ENCODE data around the gene PHTF1.

Gene PHTF1

DNA sequence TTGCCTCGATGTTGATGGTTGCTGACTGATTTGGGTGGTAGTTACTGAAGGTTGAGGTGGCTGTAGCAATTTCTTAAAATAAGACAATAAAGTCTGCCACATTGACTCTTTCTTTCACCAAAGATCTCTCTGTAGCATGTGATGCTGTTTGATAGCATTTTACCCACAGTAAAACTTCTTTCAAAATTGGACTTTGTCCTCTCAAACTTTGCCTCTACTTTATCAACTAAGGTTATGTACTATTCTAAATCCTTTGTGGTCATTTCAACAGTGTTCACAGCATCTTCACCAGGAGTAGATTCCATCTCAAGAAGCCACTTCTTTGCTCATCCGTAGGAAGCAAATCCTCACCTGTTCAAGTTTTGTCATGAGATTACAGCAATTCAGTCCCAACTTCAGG is 93.2 kb downstream of the PHTF1 start:
- TF ChIP-seq SIN3A (IDR thresholded peaks at IDR 0.05; ENCODE audit: borderline replicate concordance, insufficient read depth, low read length): no peak
- TF ChIP-seq FOXP2 (optimal IDR thresholded peaks at IDR 0.05; ENCODE audit: borderline replicate concordance, extremely low read depth, extremely low read length, insufficient read depth): no peak
- TF ChIP-seq, protein P1, sequence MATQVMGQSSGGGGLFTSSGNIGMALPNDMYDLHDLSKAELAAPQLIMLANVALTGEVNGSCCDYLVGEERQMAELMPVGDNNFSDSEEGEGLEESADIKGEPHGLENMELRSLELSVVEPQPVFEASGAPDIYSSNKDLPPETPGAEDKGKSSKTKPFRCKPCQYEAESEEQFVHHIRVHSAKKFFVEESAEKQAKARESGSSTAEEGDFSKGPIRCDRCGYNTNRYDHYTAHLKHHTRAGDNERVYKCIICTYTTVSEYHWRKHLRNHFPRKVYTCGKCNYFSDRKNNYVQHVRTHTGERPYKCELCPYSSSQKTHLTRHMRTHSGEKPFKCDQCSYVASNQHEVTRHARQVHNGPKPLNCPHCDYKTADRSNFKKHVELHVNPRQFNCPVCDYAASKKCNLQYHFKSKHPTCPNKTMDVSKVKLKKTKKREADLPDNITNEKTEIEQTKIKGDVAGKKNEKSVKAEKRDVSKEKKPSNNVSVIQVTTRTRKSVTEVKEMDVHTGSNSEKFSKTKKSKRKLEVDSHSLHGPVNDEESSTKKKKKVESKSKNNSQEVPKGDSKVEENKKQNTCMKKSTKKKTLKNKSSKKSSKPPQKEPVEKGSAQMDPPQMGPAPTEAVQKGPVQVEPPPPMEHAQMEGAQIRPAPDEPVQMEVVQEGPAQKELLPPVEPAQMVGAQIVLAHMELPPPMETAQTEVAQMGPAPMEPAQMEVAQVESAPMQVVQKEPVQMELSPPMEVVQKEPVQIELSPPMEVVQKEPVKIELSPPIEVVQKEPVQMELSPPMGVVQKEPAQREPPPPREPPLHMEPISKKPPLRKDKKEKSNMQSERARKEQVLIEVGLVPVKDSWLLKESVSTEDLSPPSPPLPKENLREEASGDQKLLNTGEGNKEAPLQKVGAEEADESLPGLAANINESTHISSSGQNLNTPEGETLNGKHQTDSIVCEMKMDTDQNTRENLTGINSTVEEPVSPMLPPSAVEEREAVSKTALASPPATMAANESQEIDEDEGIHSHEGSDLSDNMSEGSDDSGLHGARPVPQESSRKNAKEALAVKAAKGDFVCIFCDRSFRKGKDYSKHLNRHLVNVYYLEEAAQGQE (IDR thresholded peaks at IDR 0.05; ENCODE audit: insufficient read depth in 1 of 2, low read depth in 2 of 2, low read length in 2 of 2): no peak
- TF ChIP-seq TAF1 (IDR thresholded peaks at IDR 0.05; ENCODE audit: borderline replicate concordance, insufficient read depth, low read length): no peak
- TF ChIP-seq POLR2AphosphoS5 (IDR thresholded peaks at IDR 0.05; ENCODE audit: low read depth, low read length): no peak

DNA sequence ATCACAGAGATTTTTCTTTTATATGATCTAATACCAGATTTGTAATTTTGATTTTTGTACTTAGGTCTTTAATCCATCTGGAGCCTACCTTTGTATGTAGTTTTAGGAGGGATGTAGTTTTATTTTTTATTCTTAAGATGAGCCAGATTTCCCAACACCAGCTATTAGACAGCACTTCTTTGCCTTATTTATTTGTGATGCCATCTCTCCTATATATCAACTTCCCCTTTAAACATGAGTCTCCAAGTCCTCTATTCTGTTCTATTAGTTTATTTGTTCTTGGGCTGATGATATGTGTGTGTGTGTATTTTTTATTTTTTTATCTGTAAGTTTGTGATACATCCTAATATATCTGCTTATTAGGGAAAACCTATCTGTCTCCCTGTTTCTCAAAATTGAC is 94.2 kb downstream of the PHTF1 start:
- TF ChIP-seq SIN3A (IDR thresholded peaks at IDR 0.05; ENCODE audit: borderline replicate concordance, insufficient read depth, low read length): no peak
- TF ChIP-seq, protein P1 (IDR thresholded peaks at IDR 0.05; ENCODE audit: insufficient read depth in 1 of 2, low read depth in 2 of 2, low read length in 2 of 2): no peak
- no peak for TF ChIP-seq TAF1 (IDR thresholded peaks at IDR 0.05; ENCODE audit: borderline replicate concordance, insufficient read depth, low read length)
- TF ChIP-seq FOXP2 (optimal IDR thresholded peaks at IDR 0.05; ENCODE audit: borderline replicate concordance, extremely low read depth, extremely low read length, insufficient read depth): no peak
- TF ChIP-seq POLR2AphosphoS5 (IDR thresholded peaks at IDR 0.05; ENCODE audit: low read depth, low read length): no peak

DNA sequence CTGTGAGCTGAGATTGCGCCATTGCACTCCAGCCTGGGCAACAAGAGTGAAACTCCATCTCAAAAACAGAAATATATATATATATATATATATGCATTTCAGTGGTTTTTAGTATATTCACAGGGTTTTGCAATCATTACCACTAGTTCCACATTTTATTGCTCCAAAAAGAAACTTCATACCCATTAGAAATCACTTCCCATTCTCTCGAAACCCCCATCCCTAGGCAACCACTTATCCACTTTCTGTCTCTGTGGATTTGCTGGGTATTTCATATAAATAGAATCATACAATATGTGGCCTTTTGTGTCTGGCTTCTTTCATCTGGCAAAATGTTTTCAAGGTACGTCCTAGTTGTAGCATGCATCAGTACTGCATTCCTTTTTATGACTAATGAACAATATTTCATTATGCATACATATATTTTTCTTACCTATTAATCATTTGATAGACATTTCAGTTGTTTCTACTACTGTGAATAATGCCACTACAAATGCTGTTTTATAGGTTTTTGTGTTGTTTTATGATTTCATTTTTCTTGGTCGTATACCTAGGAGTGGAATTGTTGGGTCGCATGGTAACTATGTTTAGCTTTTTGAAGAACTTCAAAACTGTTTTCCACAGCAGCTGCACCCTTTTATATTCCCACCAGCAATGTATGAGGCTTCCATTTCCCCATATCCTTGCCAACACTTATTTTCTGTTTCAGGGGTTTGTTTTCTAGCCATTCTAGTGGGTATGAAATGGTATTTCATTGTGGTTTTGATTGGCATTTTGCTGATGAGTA is 95.9 kb downstream of the PHTF1 start:
- TF ChIP-seq, protein P1 (IDR thresholded peaks at IDR 0.05; ENCODE audit: insufficient read depth in 1 of 2, low read depth in 2 of 2, low read length in 2 of 2): no peak
- TF ChIP-seq TAF1 (IDR thresholded peaks at IDR 0.05; ENCODE audit: borderline replicate concordance, insufficient read depth, low read length) (no peak), FOXP2 (optimal IDR thresholded peaks at IDR 0.05; ENCODE audit: borderline replicate concordance, extremely low read depth, extremely low read length, insufficient read depth) (no peak), POLR2AphosphoS5 (IDR thresholded peaks at IDR 0.05; ENCODE audit: low read depth, low read length) (no peak), SIN3A (IDR thresholded peaks at IDR 0.05; ENCODE audit: borderline replicate concordance, insufficient read depth, low read length) (no peak)

DNA sequence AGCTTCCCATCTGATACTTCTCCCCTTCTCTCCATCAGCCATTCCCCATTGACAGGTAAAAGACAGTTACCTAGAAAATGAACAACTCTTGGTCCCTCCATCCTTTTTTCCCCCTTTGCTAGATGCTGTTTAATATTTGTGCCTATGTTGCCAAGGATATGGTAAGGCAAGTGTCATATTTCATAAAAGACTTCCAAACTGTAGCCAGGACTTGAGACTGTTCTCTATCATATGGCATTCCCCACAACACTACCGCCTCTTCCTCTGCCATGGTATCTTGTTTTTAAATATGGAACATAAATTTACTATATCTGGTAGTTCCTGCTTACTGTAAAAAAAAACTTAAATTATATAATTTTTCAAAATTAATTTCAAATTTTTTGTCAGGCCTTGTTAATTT is 97.2 kb downstream of the PHTF1 start:
- no peak for TF ChIP-seq POLR2AphosphoS5 (IDR thresholded peaks at IDR 0.05; ENCODE audit: low read depth, low read length)
- TF ChIP-seq, protein P1 (IDR thresholded peaks at IDR 0.05; ENCODE audit: insufficient read depth in 1 of 2, low read depth in 2 of 2, low read length in 2 of 2): no peak
- TF ChIP-seq SIN3A (IDR thresholded peaks at IDR 0.05; ENCODE audit: borderline replicate concordance, insufficient read depth, low read length): no peak
- no peak for TF ChIP-seq TAF1 (IDR thresholded peaks at IDR 0.05; ENCODE audit: borderline replicate concordance, insufficient read depth, low read length)
- no peak for TF ChIP-seq FOXP2 (optimal IDR thresholded peaks at IDR 0.05; ENCODE audit: borderline replicate concordance, extremely low read depth, extremely low read length, insufficient read depth)
